Right hindlimb (tissue), 1 donor: ENCODE results near the gene TNFRSF6B.

Experiments
- DNase-seq: peaks from one replicate; pipeline ENCODE4 v3.0.0-alpha.2; 2018

Gene TNFRSF6B

DNA sequence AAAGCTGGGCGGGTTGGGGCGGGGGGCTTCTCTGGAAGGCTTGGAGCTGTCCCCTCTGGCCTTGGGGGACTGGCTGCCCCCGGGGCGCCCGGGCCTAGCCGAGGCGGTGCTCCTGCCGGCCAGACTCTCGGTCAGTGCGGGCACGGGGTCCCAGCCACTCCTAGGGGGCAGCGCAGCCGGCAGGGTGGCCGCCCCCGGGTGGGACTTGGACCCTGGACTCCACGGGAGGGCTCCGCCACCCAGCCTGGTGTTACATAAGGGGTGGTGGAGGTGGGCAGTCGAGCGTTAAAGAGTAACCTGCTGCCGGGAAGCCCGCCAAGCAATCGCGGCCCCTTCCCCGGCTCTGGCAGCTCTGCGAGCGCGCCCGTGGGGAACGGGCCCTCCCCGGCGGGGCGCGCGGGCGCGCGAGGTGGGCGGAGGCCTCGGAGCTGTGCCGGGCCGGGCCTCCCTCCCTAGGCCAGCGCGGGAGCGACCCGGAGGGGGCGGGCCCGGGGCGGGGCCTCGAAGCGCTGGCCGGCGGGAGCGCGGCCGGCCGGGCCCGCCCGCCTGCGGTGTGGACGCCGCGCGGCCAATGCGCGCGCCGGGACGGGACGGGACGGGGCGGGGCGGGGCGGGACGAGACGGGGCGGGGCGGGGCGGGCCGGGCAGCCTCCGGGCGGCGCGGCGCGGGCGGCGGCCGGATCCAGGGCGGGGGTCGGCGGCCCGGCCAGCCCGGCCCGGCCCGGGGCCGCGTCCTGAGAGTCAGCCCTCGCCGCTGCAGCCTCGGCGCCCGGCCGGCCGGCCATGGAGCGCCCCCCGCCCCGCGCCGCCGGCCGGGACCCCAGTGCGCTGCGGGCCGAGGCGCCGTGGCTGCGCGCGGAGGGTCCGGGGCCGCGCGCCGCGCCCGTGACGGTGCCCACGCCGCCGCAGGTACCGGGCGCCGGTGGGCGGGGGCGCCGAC is 42.9 kb downstream of the TNFRSF6B start, which contains the start of gene SLC2A4RG:
TSS of gene SLC2A4RG (plus strand) at position 647 of the 940 bp plus-strand sequence. CDS start at position 784, 137 bp downstream.
- peak; percentile 90 for DNase-seq

DNA sequence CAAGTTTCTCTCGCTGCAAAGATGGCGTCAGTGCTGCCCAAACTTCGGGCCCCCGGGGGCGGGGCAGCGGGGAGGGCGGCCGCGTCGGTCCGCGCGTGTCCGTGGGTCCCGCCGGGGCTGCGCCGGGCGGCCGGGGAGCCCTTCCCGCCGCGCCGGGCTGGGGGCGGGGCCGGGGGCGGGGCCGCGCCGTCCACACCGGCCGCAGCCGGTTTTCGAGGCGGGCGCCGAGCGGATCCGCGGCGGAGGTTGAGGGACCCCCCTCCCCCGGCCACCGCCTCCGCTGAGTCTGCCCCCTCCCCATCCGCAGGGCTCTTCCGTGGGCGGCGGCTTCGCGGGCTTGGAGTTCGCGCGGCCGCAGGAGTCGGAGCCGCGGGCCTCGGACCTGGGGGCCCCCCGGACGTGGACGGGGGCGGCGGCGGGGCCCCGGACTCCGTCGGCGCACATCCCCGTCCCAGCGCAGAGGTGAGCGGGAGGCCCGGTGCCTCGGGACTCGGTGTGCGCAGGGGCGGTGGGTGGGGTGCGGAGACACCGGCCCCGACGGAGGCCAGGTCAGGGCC is 43.7 kb downstream of the TNFRSF6B start:
- peak; percentile 75 for DNase-seq

DNA sequence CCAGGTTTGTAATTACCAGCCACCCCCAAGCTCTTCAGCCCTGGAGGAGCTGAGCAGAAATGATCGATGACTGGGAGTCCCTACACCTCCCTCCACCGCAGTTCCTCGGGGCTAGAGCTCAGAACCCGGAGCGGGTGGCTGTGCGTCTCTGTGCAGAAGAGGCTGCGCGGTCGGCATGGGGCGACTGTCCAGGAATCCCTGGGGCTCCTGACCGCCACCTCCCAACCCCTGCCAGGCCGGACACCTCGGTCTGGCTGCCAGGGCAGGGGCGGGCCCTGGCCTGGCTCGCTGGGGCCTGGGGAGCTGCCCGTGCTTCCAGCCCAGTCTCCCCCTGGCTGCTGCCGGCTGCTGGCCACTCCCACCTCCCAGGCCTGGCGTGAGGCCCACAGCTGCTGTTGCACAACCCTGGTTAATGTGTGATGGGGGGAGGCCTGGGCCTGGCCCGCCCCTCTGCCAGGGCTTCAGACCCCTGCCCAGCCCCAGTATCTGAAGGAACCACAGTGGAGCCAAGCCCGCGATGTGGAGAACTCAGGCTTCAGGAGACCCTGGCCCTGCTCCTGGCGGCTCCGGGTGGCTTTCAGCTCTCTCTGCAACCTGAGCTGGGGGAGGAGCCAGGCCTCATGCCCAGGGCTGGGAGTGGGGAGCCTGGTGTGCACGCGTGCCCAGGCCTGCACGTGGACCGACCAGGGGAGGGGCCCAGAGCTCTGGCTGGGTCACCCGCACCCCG is 44.3 kb downstream of the TNFRSF6B start:
- DNase-seq: peak; percentile 95

DNA sequence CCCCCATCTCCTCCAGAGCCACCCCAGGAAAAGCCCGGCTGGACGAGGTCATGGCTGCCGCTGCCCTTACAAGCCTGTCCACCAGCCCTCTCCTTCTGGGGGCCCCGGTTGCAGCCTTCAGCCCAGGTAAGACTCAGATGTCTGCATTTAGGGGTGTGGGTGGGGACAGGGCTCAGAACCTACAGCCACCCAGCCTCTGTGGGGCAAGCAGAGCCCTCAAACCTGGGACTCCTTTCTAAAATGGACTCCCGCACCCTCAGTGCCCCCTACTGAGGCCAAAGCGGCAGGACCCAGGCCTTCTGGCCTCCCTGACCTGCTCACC is 44.9 kb downstream of the TNFRSF6B start:
- DNase-seq: no peak

DNA sequence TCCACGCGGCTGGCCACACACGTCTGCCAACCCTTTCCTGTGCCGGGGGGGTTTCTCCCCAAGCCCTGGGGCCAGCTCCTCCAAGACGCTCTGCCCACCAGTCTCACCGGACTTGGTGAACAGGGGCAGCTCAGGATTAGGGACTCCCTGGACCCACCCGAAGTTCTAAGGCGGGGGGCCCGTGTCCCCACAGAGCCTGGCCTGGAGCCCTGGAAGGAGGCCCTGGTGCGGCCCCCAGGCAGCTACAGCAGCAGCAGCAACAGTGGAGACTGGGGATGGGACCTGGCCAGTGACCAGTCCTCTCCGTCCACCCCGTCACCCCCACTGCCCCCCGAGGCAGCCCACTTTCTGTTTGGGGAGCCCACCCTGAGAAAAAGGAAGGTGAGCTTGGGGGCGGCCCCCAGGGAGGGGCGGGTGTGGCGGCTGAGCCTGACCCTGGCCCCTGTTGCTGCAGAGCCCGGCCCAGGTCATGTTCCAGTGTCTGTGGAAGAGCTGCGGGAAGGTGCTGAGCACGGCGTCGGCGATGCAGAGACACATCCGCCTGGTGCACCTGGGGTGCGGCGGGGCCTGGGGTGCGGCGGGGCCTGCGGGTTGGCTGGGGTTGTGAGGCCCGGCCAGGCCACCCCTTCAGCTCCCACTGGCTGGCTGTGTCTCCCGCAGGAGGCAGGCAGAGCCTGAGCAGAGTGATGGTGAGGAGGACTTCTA is 45.4 kb downstream of the TNFRSF6B start:
- peak; percentile 34 for DNase-seq

- peak; percentile 21 for DNase-seq
Measured at GRCh38 chr20:63742381-63743024, 46.1 kb downstream of the TNFRSF6B start.

GRCh38 chr20:63743210-63743970 is 46.9 kb downstream of the TNFRSF6B start:
- DNase-seq: no peak

DNA sequence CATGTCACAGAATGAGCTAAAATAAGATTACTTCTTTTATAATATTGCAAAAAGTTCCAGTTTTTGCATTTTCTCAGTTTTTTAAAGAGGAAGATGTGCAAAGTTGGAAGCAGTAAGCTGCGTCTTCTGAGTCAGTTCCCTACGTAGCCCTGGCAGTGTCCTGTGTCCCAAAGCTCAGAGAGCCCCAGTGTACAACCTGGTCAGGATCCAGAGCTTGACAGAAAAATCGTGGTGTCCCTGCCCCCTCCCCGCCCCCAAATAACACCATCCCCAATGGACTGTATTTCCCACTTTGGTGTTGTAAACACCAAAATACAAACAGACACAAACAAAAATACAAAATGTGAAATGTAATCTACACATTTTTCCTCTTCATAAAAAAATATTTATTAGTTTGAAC is 47.7 kb downstream of the TNFRSF6B start:
- no peak for DNase-seq

GRCh38 chr20:63744574-63745423 is 48.3 kb downstream of the TNFRSF6B start:
- peak; percentile 30 for DNase-seq

DNA sequence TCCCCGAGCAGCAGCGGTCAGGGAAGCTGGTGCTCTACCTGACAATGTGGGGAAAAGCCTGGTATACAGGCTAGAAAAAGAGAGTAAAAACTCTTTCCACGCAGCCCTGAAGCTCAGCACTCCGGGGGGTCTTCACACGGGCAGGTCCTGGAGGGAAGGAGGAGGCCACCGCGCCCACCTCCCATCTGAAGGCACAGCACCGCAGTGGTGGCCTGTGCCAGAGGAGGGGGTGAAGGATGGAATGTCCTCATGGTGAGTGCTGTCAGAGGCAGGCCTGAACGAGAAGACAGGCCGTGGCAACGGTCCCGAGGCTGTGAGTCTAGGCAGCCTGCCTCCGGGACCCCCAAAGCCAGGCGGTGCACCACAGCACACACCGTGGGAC is 49.0 kb downstream of the TNFRSF6B start:
- DNase-seq: no peak

- peak; percentile 22 for DNase-seq
Measured at GRCh38 chr20:63745961-63746731, 49.7 kb downstream of the TNFRSF6B start.

DNA sequence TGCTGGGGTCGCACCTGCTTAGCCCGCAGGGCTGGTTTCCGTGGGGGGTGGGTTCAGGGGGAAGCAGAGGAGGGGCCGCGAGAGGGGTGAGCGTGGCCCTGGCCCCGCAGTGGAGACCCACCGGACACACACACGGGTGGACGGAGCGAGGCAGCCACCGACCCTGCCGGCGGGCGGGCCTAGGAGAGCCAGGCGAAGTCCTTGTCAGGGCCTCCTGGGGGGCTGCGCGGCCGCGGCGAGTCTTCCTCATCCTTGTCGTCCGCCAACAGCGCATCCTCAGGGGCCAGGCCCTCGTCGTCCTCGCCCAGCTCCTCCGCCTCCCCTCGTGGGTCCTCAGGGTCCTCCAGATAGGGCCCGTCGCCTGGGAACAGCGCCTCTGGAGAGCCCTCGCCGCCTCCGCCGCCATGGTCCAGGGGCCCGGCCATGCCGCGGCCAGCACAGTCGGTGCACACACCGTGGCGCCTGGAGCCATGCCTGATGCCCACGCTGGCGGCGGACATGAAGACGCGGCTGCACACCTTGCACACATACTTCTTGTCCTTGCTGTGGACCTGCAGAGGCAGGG is 50.4 kb downstream of the TNFRSF6B start:
- DNase-seq: peak; percentile 17

GRCh38 chr20:63747622-63748069 is 51.2 kb downstream of the TNFRSF6B start:
- DNase-seq: peak; percentile 22
